Hindlimb muscle (tissue), 1 donor: ENCODE measurements around the gene PTRH1. TPM values are rescaled to one million over a fixed set of nuclear protein-coding genes. Genes with fewer than 3 reads are reported as not detected.

Source experiments
- DNase-seq: peaks from one replicate; pipeline ENCODE4 v3.0.0-alpha.2; 2013
- polyA plus RNA-seq: library from polyadenylated mRNA; unstranded; fragments of 120-200 nt; gene quantifications from one replicate; pipeline ENCODE4 v1.2.1, GENCODE V29; 2013; ENCODE audit not compliant: insufficient read length

PTRH1 gene
- polyA plus RNA-seq, 1 donor = 10.3 TPM

DNA sequence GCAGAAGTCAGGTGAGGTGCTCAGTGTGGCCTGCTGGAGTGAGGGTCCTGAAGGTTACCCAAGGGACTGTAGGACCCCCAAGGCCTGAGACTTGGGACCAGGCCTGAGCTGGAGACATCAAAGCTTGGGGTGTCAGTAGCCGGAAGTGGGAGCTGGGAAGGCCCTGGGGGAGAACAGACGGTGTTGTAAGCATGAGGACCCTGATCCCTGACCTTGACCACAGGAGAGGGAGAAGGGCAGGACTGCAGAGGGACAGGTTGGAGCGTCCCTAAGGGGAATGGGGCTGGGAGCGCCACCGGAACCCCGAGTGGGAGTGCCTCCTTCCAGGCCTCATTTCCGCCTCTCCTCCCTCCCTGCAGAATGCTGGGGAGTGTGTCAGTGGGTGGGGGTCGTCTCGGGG lies 949 bp upstream of the PTRH1 start:
- no peak for DNase-seq

DNA sequence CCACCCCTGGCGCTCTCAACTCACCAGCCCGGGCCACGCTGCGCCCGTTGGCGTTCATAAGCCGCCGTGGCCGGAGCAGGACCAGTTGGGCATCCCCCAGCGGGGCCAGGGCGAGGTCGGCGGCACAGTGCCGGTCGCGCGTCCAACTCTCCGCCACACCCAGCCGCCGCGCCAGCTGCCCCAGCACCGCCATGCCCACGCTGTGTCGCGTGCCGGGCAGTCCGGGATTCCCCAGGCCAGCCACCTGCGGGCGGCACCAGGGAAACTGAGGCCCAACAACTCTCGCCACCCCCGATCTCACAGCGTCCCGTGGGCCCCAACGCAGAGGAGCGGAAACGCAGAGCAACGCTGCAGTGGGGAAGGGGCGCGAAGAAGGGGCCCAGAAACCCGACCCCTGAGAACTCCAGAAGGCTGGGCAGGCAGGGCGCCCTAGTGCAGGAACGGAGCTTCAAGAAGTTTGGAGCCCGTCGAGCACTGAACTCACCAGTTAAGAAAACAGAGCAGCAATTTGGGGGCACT lies 453 bp downstream of the PTRH1 start:
- DNase-seq = peak; percentile 29

DNA sequence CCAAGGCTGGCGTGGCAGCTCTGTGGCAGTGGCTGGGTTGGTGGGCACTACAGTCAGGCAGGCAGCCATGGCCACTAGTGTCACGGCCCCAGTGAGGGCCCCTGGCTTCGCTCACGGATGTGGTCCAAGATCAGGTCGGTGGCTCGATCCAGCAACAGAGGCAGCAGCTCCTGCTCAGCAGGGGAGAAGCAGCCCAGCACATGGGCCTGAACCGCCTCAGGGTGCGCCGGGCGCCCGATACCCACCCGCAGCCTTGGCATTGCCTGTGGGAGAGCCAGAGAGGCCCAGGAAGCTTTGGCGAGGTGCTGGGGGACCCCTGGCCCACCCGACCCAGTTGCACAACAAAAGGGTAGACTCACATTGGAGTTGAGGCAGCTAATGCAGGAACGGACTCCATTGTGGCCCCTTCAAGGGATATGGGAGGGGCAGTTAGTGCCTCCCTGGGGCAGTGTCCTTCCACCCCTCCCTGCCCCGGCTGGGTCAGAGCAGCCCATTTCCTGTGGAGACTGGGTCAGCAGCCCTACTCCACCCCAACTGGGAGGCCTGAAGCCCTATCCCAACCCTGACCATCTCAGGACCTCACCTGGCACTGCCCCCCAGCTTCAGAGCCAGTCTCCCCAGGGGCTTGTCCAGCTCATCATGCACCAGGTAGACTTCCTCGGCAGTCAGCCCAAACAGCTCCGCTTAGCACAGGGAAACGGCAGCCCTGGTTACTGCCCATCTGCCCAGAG lies 1.3 kb downstream of the PTRH1 start:
- DNase-seq = no peak

DNA sequence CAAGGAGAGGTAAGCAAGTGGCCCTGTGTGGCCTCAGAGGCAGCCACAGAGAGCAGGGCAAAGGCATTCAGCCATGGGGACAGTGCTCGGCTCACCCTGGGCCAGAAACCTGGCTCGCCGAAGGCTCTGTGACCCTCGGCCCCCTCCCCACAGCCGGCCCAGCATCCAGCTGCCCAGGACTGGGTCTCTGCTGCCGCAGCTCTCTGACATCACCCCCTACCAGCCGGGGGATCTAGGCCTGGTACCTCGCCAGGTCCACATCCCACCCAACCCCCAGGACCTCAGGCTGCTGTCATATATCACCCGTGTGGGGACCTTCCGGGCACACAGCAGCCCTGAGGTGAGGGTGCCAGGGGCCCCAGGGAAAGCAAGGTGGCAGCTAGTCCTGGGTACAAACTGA lies 2.6 kb downstream of the PTRH1 start:
- DNase-seq = no peak

DNA sequence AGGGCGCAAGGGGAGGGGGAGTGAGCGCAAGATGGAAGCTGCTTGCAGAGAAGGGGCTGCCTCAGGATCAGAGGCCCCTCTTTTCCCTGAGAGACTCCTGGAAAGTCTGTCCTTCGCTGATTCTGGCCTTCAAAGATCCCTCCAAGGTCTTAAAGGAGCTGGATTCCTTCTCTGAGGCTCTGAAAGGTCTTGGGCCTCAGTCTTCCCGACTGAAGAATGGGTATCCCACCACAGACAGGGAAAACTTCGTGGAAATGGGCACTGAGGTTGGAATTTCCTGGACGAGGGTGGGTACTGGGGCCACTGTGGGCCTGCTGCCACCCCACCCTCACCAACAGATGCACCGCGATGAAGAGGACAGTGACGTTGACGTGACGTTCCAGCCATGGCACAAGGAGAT lies 3.1 kb downstream of the PTRH1 start:
- DNase-seq = no peak

DNA sequence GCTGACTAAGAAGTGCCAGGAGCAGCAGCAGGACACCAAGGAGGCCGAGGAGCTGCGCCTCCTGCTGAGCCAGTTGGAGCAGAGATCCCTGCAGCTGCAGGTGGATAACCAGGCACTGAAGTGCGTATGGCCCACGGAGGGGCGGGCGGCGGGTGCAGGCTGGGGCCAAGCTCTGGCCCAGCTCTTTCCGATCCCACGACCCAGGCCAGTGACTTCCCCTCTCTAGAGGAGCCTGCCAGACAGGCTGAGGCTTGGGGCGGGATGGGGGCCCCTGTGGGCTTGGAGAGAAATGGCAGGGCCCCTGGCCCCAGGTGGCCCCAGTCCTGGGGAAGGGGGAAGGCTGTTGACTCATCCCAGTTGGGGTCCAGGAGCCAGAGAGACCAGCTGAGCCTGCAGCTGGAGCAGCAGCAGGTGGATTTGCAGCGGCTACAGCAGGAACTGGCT lies 3.6 kb downstream of the PTRH1 start:
- peak; percentile 36 for DNase-seq

DNA sequence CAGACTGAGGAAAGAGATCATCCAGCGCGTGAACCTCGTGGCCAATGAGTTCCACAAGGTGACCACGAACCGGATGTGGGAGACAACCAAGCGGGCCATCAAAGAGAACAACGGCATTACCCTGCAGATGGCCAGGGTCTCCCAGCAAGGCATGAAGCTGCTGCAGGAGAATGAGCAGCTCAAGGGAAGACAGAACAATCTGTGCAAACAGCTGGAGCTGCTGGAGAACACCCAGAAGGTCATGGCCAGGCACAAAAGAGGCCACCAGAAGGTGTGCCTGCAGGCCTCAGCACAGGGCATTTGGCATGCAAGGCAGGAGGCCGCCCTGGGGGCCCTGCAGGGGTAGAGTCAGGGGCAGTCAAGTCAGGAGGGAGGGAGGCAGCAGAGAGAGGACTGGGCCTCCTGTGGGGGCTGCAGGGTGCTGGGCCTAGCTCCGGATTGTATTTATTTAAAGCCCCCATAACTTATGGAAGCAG lies 4.2 kb downstream of the PTRH1 start:
- no peak for DNase-seq

DNA sequence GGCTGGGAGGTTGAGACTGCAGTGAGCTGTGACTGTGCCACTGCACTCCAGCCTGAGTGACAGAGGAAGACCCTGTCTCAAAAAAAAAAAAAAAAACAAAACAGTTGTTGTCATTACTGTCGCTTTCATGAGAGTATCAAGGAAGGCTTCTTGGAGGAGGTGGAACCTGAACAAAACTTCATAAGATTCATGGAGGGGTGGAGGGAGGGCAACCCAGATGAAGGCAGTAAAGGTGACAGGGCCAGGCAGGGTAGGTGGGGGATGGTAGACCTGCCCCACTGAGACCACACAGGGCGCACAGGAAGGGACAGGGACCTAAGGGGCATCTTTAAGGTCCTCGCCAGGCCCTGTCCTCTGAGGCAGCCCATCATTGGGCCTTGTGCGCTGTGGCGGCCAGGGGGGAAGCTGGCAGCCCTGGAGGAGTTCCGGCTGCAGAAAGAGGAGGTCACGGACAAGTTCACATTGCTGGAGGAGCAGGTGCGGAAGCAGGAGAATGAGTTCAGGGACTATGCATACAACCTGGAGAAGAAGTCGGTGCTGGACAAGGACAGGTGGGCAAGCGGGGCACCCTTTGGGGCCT lies 5.2 kb downstream of the PTRH1 start:
- DNase-seq = no peak

DNA sequence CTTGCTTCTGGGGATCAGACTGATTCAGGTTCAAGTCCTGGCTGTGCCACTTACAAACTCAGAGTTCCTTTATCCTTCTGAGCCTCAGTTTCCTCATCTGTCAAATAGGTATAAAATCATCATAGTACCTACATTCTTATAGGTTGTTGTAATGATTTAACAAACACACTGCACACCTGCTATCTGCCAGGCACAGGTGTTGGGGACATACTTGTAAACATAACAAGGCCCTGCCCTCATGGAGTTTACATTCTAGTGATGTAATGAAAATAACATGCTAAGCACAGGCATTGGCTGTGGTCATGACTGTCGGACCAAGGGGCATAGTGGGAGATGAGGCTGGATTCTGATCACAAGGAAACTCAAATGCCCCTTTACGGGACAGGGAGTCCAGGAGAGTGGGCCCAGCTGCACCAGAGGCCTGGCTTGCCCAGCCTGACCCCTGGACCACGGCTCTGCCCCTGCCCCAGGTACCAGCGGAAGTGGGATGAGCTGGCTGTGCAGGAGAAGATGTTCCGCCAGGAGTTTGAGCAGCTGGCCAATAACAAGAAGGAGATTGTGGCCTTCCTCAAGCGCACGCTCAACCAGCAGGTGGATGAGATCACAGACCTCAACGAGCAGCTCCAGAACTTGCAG lies 6.4 kb downstream of the PTRH1 start:
- DNase-seq = no peak

DNA sequence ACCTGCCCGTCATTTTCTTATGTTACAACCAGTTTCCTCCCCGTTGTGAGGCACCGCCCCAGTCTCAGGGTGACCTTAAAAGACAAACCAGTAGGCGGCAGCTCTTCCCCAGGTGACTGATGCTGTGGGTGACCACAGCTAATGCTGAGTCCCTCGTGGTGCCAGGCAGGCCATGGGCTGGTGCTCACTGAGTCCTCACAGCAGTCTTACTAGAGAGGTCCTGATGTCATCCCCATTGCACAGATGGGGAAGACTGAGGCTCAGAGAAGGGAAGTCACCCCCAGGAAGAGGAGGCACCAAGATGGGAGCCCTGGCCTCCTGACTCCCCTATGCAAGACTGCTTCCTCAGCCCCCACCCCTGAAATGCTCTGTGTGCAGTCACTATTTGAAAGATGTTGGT lies 7.7 kb downstream of the PTRH1 start:
- DNase-seq = no peak

DNA sequence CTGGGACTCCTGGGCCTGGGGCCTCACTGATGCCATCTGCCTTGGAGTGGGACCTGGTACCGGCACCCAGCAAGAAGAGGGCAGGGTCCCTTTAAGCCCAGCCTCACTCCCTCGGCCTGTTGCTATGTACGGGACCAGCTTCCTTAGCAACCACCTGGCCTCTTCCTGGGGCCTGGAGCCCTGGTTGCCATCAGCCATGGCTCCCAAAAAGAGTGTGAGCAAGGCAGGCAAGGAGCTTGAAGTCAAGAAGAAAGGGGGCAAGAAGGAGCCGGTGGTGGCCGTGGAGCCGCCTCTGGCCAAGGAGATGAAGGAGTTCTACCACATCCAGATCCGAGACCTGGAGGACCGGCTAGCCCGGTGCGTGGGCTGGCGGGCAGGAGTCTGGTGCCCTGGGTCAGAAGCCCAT lies 8.6 kb downstream of the PTRH1 start, which contains the start of gene CFAP157:
TSS of gene CFAP157 (plus strand) at position 153 of the 406 bp plus-strand sequence. CDS start at position 197, 44 bp downstream.
- DNase-seq = no peak

DNA sequence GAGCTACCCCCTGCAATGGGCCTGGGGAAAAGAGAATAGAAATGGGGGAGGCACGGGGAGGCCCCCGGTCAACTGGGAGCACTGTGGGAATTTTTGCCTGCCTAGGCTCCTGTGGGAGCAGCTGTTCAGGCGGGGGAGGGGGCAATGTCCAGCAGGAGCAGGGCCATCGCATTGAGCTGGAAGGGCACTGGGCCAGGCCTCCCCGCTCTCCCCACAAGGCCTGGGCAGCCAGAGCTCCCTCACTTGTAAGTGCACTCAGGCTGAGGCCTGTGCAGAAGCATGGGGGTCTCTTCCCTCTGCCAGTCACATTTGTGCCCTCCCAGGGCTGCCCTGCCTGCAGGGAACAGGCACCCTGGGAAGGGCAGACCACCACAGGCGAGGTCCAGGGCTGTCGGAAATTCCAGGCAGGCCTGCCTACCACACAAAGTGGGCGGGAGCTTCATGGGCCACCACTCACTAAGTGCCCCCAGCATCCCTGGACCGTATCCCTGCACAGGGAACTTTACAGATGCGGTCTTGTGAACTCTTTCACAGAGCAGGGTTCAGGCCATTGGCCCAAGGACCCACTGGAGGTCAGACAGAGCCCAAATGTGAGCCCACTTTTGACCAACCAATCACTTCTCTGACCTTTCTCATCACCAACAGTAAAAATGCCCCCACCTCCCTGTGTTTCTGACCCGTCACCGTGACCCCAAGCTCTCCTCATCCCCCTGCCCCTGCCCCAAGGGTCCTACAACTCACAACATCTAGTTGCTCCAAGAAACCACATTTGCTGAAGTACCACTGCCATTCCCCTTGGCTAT lies 9.7 kb downstream of the PTRH1 start:
- DNase-seq = no peak

DNA sequence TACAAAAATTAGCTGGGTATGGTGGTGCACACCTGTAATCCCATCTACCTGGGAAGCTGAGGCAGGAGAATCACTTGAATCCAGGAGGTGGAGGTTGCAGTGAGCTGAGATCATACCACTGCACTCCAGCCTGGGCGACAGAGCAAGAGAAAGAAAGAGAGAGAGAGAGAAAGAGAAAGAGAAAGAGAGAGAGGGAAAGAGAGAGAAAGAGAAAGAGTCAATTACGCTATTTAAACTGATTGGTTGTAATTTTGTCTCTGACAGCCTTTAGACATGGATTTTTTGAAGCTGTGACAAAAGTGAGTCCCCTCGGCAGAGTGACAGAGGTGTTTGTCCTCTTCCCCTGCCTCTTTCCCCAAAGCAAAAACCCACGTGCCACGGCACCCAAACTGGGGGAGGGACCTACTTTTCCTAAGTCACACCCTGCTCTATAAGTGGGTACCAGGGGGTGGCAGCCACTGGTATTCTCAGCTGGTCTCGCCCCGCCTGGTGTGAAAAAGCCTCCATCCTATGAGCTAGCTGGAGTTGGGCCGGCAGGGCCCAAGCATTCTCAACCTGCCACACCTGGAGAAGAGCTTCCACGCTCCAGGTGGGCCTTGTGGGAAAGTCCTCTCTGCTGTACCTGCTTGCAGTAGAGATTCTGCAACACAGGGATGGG lies 12.0 kb downstream of the PTRH1 start:
- no peak for DNase-seq

DNA sequence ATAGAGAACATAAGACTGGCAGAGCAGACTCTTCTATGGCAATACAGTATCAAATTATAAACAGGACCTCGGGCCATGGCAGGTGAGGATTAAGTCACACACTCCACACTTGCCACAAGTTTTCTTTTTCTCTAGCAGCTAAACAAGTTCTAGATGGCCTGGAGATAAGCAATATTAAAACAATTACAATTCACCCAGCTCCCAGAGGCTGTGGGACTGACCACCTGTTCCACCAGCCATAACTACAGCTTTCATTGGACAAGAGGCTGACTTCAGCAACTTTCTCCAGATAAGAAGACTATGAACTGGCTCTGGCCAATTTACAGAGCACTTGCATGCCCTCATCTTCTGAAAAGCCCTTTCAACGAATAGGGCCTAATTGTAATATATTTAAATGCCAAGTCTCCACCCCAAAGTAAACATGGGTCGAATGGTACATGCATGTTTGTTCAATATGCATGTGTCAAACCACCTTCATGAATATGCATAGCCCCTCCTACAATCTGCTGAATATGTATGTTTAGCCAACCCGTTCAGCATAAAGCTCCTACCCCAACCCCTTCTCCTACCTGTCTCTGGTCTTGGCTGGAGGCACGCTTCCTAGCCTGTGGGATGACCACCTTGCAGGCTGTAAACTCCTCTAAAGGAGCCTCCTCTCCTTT lies 14.7 kb downstream of the PTRH1 start:
- DNase-seq = no peak

DNA sequence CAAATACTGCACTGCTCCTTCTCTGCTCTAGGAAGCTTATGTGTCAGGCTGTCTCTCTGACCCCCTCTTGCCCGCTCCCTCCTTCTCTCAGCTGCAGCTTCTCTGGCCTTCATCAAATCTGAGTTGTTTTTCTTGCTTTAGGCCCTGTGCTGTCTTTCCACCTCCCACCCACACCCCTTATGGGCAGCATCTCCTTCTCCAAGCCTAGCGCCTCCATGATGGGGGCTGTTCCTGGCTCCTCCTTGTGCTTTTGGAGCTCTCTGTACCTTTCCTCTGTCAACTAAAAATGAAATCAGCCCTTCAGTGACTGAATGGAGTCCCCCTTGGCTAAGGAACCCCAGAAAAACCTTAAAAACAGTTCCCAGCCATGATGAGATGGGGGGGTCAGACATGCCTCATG lies 15.3 kb downstream of the PTRH1 start:
- DNase-seq = no peak

DNA sequence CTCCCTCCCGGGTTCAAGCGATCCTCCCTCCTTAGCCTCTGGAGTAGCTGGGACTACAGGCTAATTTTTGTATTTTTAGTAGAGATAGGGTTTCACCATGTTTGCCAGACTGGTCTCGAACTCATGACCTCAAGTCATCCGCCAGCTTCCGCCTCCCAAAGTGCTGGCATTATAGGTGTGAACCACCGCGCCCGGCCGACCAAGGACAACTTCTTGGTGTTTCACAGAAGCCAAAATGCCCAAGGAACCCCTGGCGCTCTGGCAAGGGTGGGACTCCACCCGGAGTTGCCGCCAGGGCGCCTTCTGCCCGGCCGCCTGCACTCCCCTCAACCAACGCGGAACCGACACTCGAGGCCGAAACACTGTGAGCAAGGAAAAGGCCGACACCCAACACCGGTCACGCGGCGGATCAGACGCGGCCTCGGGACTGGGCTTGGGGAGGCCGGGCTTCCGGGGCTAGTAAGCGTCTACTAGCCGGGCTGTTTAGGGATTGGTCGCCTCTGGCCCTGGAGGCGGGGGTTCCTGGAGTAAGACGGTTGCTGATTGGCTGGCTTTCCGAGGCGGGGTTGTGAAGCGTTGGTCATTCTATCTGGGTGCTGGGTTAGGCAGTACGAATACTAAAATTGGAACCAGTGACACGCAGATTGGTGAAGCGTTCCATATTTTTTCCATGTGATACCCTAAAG lies 16.3 kb downstream of the PTRH1 start:
- peak; percentile 95 for DNase-seq

DNA sequence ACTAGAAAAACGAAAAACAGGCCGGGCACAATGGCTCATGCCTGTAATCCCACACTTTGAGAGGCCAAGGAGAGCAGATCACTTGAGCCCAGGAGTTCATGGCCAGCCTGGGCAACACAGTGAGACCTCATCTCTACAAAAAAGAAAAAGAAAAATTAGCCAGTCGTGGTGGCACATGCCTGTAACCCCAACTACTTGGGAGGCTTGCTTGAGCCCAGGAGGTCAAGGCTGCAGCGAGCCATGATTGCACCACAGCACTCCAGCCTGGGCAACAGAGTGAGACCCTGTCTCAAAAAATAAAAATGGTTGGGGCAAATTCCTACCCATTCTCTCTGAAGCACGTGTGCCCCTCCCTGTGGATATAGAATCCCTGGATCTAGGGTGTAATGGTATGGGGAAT lies 17.1 kb downstream of the PTRH1 start:
- DNase-seq = no peak

DNA sequence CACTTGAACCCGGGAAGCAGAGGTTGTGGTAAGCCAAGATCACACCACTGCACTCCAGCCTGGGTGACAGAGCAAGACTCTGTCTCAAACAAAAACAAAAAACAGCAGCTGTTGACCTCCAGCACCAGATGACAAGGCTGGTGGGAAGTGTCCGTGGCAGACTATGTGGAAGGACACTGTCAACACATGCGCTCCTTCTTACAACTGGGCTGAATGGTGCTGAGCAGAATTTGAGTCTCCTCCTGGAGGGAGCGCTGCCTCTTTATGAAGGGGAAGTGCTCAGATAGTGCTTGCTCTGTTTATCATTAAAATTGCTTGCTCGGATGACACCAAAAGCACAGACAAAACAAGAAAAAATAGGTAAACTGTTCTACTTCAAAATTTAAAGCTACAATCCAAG lies 17.9 kb downstream of the PTRH1 start:
- no peak for DNase-seq

DNA sequence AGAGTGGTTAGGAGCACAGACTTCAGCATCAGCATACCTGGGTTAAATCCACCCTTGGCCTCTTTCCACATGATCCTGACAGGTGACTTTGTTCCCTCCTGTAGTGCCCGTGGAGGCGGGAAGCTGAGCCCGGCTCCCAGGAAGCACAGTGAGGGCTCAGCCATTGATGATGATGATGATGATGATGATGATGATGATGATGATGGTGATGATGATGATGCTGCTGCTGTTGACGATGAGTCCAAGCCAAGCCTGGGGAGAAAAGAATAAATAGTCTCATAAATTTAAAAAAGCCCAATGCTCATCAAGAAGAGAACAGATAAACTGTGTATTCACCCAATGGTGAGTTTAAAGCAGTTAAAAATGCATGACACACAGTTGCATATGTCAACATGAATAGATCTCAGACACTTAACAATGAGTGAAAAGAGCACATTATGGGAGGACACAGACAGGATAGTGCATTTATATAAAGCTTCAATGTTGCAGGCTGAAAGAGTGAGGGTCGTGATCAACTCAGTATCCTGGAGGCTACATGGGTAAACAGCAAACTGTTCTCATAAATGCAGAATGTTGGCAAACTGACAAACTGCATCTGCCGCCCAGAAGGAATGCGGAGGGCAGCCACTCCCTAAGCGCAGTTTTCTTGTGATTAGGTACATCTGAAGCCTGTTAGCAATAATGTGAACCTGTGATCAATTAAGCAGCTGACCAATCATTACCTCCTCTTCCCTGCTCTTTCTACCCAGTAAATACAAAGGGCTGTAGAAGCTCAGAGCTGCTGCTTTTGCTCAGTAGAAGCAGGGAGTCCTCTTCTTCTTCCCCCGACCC lies 20.4 kb downstream of the PTRH1 start:
- DNase-seq = no peak

DNA sequence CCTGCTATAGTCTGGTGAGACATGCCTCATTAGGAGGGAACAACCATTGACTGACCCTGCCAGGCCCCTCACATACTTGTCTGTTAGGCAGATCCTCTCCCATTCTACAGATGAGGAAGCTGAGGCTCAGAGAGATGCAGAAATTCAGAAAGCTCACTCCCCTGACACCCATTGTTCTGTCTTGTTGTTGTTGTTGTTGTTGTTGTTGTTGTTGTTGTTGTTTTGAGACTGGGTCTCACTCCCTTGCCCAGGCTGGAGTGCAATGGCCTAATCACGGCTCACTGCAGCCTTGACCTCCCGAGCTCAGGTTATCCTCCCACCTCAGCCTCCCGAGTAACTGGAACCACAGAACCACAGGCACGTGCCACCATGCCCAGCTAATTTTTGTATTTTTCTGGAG lies 21.8 kb downstream of the PTRH1 start:
- DNase-seq = no peak
